ENCODE data around the gene NCK2. TPM values are rescaled to one million over a fixed set of nuclear protein-coding genes. Genes with fewer than 3 reads are reported as not detected.

Gene NCK2
- total RNA-seq, 1 experiment from 2014 or later = 26.7 TPM

DNA sequence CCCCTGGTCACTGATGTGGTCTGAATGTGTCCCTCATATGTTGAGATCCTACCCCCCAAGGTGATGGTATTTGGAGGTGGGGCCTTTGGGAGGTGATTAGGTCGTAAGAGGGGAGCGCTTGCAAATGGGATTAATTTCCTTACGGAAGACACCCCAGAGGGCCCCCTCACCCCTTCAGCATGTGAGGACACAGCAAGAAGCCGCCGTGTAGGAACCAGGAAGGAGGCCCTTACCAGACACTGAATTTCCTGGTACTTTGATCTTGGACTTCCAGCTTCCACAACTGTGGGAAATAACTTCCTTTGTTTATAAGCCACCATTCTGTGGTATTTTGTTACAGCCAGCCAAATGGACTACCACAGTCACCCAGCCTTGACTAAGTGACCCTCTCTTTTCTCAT lies 35.9 kb downstream of the NCK2 start (continued):
- TF ChIP-seq, protein P1, sequence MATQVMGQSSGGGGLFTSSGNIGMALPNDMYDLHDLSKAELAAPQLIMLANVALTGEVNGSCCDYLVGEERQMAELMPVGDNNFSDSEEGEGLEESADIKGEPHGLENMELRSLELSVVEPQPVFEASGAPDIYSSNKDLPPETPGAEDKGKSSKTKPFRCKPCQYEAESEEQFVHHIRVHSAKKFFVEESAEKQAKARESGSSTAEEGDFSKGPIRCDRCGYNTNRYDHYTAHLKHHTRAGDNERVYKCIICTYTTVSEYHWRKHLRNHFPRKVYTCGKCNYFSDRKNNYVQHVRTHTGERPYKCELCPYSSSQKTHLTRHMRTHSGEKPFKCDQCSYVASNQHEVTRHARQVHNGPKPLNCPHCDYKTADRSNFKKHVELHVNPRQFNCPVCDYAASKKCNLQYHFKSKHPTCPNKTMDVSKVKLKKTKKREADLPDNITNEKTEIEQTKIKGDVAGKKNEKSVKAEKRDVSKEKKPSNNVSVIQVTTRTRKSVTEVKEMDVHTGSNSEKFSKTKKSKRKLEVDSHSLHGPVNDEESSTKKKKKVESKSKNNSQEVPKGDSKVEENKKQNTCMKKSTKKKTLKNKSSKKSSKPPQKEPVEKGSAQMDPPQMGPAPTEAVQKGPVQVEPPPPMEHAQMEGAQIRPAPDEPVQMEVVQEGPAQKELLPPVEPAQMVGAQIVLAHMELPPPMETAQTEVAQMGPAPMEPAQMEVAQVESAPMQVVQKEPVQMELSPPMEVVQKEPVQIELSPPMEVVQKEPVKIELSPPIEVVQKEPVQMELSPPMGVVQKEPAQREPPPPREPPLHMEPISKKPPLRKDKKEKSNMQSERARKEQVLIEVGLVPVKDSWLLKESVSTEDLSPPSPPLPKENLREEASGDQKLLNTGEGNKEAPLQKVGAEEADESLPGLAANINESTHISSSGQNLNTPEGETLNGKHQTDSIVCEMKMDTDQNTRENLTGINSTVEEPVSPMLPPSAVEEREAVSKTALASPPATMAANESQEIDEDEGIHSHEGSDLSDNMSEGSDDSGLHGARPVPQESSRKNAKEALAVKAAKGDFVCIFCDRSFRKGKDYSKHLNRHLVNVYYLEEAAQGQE (IDR thresholded peaks at IDR 0.05; ENCODE audit: low read depth) = no peak
- no peak for TF ChIP-seq RAD21 (IDR thresholded peaks at IDR 0.05; ENCODE audit: low read depth)
- TF ChIP-seq TCF7L2 (IDR thresholded peaks at IDR 0.05; ENCODE audit: borderline replicate concordance, extremely low read depth, insufficient read depth, insufficient read length) = no peak

DNA sequence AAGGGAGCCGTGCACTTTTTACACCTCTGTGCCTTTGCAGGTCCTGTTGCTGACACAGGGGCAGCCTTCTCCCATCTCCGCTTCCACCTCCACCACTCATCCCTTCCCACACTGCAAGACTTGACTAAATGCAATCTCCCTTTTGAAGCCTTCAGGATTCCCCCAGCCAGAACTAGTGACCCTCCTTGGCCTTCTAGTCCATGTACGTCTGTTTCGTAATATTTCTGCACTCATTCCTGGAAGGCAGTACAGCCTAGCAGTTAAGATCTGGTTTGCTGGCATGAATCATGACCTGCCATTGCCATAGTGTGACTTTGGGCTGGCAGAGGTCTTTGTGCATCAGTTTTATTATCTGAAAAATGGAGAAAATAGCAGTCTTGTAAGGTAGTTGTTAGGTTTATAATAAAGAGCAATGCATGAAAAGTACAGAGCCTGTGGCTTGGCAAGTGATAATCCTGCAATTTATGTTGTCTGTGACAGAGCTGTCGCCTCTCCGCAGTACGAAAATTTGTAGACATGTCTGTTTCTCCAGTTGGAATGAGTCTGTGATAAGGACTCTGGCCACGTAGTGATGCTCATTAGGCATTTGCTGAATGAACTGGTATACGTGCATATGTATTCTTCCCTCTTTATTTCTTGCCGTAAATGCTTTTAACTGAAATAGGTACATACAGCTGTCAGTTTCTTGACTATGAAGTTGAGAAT lies 36.7 kb downstream of the NCK2 start:
- H3K4me1 ChIP-seq (ENCODE audit: control insufficient read depth in 1 of 2, insufficient read depth in 2 of 2, low read length in 2 of 2) = no peaks in the 10 kb centered on the region; a peak in 1 of 4 replicates
- RAD21 ChIA-PET (ENCODE audit: low non-redundant PET in 1 of 2, low total read pairs in 2 of 2, uncharacterized antibody in 2 of 2, unreplicated experiment in 2 of 2) = no interaction called here
- DNase-seq (ENCODE audit: low read depth, low spot score) (no peak), ATAC-seq (no peak)
- no peak overlapping the region for H3K4me2 ChIP-seq (ENCODE audit: low read length)
- no peaks in the 10 kb centered on the region for H4K20me1 ChIP-seq (ENCODE audit: insufficient read depth)
- no peaks in the 10 kb centered on the region for H3K27me3 ChIP-seq (ENCODE audit: insufficient read depth, low read length)
- no peak overlapping the region for H3K4me3 ChIP-seq (replicated peaks in 1 of 2; ENCODE audit: low read depth in 1 of 2, low read length in 2 of 2)
- no peaks in the 10 kb centered on the region for H3K9me3 ChIP-seq (ENCODE audit: control insufficient read depth in 1 of 2, insufficient read depth in 1 of 2, low read depth in 1 of 2, low read length in 2 of 2)
- CTCF ChIA-PET = no interaction called here
- intact Hi-C loops (cut with micrococcal nuclease) = no loop called here
- BruUV-seq (replicated peaks) = no TSS peak
- POLR2A ChIA-PET = no interaction called here
- H3K36me3 ChIP-seq (ENCODE audit: control insufficient read depth in 1 of 2, insufficient read depth in 2 of 2, low read length in 2 of 2) = no peaks in the 10 kb centered on the region
- H2AFZ ChIP-seq (ENCODE audit: low read depth, low read length, poor library complexity, severe bottlenecking) = no peak overlapping the region
- H3K27ac ChIP-seq (ENCODE audit: low read depth, low read length) = no peak overlapping the region
- H3K9me2 ChIP-seq (ENCODE audit: insufficient read depth) = no peaks in the 10 kb centered on the region
- H3K9ac ChIP-seq (ENCODE audit: low read length) = no peak overlapping the region
- peaks cover 11% of the 10 kb centered on the region for H3K79me2 ChIP-seq (ENCODE audit: insufficient read depth, low read length)
- TF ChIP-seq EZH2 (IDR thresholded peaks at IDR 0.05) (no peak), POLR2AphosphoS5 (IDR thresholded peaks at IDR 0.05; ENCODE audit: low read depth, low read length) (no peak), ELF1 (IDR thresholded peaks at IDR 0.05; ENCODE audit: borderline replicate concordance, low read depth) (no peak), YY1 (IDR thresholded peaks at IDR 0.05; ENCODE audit: extremely low read depth, insufficient replicate concordance, low read depth, low read length) (no peak), SP1 (IDR thresholded peaks at IDR 0.05; ENCODE audit: low read depth) (no peak), ZFX (IDR thresholded peaks at IDR 0.05) (no peak), SIN3A (IDR thresholded peaks at IDR 0.05; ENCODE audit: low read depth) (no peak), CBX3 (IDR thresholded peaks at IDR 0.05; ENCODE audit: low read depth) (no peak), CEBPB (IDR thresholded peaks at IDR 0.05; ENCODE audit: low read depth) (no peak)
- TF ChIP-seq, protein P2, sequence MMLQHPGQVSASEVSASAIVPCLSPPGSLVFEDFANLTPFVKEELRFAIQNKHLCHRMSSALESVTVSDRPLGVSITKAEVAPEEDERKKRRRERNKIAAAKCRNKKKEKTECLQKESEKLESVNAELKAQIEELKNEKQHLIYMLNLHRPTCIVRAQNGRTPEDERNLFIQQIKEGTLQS (IDR thresholded peaks at IDR 0.05) = no peak
- TF ChIP-seq, protein P3, sequence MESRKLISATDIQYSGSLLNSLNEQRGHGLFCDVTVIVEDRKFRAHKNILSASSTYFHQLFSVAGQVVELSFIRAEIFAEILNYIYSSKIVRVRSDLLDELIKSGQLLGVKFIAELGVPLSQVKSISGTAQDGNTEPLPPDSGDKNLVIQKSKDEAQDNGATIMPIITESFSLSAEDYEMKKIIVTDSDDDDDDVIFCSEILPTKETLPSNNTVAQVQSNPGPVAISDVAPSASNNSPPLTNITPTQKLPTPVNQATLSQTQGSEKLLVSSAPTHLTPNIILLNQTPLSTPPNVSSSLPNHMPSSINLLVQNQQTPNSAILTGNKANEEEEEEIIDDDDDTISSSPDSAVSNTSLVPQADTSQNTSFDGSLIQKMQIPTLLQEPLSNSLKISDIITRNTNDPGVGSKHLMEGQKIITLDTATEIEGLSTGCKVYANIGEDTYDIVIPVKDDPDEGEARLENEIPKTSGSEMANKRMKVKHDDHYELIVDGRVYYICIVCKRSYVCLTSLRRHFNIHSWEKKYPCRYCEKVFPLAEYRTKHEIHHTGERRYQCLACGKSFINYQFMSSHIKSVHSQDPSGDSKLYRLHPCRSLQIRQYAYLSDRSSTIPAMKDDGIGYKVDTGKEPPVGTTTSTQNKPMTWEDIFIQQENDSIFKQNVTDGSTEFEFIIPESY (IDR thresholded peaks at IDR 0.05; ENCODE audit: extremely low read depth, insufficient replicate concordance, low read length) = no peak
- TF ChIP-seq, protein P1 (IDR thresholded peaks at IDR 0.05; ENCODE audit: low read depth) = no peak
- TF ChIP-seq, protein P4, sequence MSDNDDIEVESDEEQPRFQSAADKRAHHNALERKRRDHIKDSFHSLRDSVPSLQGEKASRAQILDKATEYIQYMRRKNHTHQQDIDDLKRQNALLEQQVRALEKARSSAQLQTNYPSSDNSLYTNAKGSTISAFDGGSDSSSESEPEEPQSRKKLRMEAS (IDR thresholded peaks at IDR 0.05) = no peak
